COLO668 (cell line): ENCODE measurements around the gene PGM5.
"Not testable (repeated sequence)": the region's sequence is repeated elsewhere in the genome, so short reads cannot be mapped to it uniquely, and the experiment has no call there.

Experiments used
- DNase-seq: peaks from one replicate; lab custom pipeline; 2025; ENCODE audit not compliant: unreplicated experiment; lab: John Stamatoyannopoulos, UW

PGM5 gene

GRCh38 chr9:68375789-68376188, 19.4 kb downstream of the PGM5 start:
- not testable (repeated sequence) for DNase-seq

GRCh38 chr9:68377723-68378122, 21.3 kb downstream of the PGM5 start:
- DNase-seq, result not testable (repeated sequence)

GRCh38 chr9:68383894-68384293, 27.5 kb downstream of the PGM5 start:
- DNase-seq, result not testable (repeated sequence)

GRCh38 chr9:68389558-68389957, 33.1 kb downstream of the PGM5 start:
- DNase-seq, result not testable (repeated sequence)

GRCh38 chr9:68390737-68391136, 34.3 kb downstream of the PGM5 start:
- not testable (repeated sequence) for DNase-seq

- not testable (repeated sequence) for DNase-seq
Observed at GRCh38 chr9:68396411-68397094, 40.1 kb downstream of the PGM5 start.

- DNase-seq, result not testable (repeated sequence)
Observed at GRCh38 chr9:68397095-68397423, 40.6 kb downstream of the PGM5 start.

- DNase-seq, result not testable (repeated sequence)
Observed at GRCh38 chr9:68397796-68398195, 41.4 kb downstream of the PGM5 start.

GRCh38 chr9:68398324-68398723, 41.9 kb downstream of the PGM5 start:
- not testable (repeated sequence) for DNase-seq

- DNase-seq, result not testable (repeated sequence)
Observed at GRCh38 chr9:68404421-68405185, 48.2 kb downstream of the PGM5 start.

- not testable (repeated sequence) for DNase-seq
Observed at GRCh38 chr9:68411865-68412264, 55.5 kb downstream of the PGM5 start.

GRCh38 chr9:68412754-68413153, 56.3 kb downstream of the PGM5 start:
- DNase-seq, result not testable (repeated sequence)

GRCh38 chr9:68415065-68415464, 58.7 kb downstream of the PGM5 start:
- DNase-seq, result not testable (repeated sequence)

GRCh38 chr9:68416936-68417564, 60.6 kb downstream of the PGM5 start:
- no peak for DNase-seq

- no peak for DNase-seq
Observed at GRCh38 chr9:68417762-68418161, 61.4 kb downstream of the PGM5 start.

- no peak for DNase-seq
Observed at GRCh38 chr9:68418259-68418845, 61.9 kb downstream of the PGM5 start.

- no peak for DNase-seq
Observed at GRCh38 chr9:68419901-68420300, 63.5 kb downstream of the PGM5 start.

GRCh38 chr9:68426755-68427154, 70.3 kb downstream of the PGM5 start:
- no peak for DNase-seq

GRCh38 chr9:68427216-68427977, 71.0 kb downstream of the PGM5 start:
- no peak for DNase-seq

- DNase-seq, result no peak
Observed at GRCh38 chr9:68428481-68428880, 72.1 kb downstream of the PGM5 start.

GRCh38 chr9:68429631-68430030, 73.2 kb downstream of the PGM5 start:
- DNase-seq, result no peak
